ENCODE results near the gene PSG3.
"Not testable (repeated sequence)": the region's sequence is repeated elsewhere in the genome, so short reads cannot be mapped to it uniquely, and the experiment has no call there.

The PSG3 gene

GRCh38 chr19:42728341-42728740 is 11.9 kb downstream of the PSG3 start:
- not testable (repeated sequence) for H2BK5ac ChIP-seq (ENCODE audit: low read length); H2AK5ac ChIP-seq (ENCODE audit: low read length); H3K4me3 ChIP-seq (ENCODE audit: low read length); H3K79me2 ChIP-seq (ENCODE audit: control insufficient read depth, insufficient read depth, low read length); H4K8ac ChIP-seq (ENCODE audit: low read depth, low read length); H3K4me2 ChIP-seq (ENCODE audit: low read length); H3K27ac ChIP-seq (ENCODE audit: low read depth, low read length); H3K23ac ChIP-seq (ENCODE audit: low read length); H2BK15ac ChIP-seq (replicated peaks; ENCODE audit: low read depth); H3K36me3 ChIP-seq (ENCODE audit: control insufficient read depth, insufficient read depth, low read length); H3K9ac ChIP-seq (ENCODE audit: low read length); H3K18ac ChIP-seq (ENCODE audit: low read length); H4K5ac ChIP-seq (ENCODE audit: low read length); H3K4me1 ChIP-seq (ENCODE audit: control insufficient read depth, low read depth, low read length); H3K79me1 ChIP-seq (ENCODE audit: low read length); H3K56ac ChIP-seq (ENCODE audit: low read length); H3K27me3 ChIP-seq (ENCODE audit: insufficient read depth, low read length, poor library complexity); H2BK120ac ChIP-seq (ENCODE audit: low read depth, low read length); H3K4ac ChIP-seq (ENCODE audit: low read depth, low read length); DNase-seq
- WGBS (ENCODE audit: extremely low coverage, insufficient coverage, low lambda C conversion rate), result no CpG with 5 or more reads among the region's 5 CpGs

GRCh38 chr19:42714000-42714399 is 26.3 kb downstream of the PSG3 start:
- WGBS (ENCODE audit: extremely low coverage, insufficient coverage, low lambda C conversion rate), result no CpG with 5 or more reads among the region's 1 CpG
- H3K36me3 ChIP-seq (ENCODE audit: control insufficient read depth, insufficient read depth, low read length); H3K56ac ChIP-seq (ENCODE audit: low read length); H2BK5ac ChIP-seq (ENCODE audit: low read length); H3K4me1 ChIP-seq (ENCODE audit: control insufficient read depth, low read depth, low read length); H3K79me1 ChIP-seq (ENCODE audit: low read length); H3K27me3 ChIP-seq (ENCODE audit: insufficient read depth, low read length, poor library complexity); H2AK5ac ChIP-seq (ENCODE audit: low read length); H3K4ac ChIP-seq (ENCODE audit: low read depth, low read length); H3K4me2 ChIP-seq (ENCODE audit: low read length); H4K8ac ChIP-seq (ENCODE audit: low read depth, low read length); H4K5ac ChIP-seq (ENCODE audit: low read length); H3K79me2 ChIP-seq (ENCODE audit: control insufficient read depth, insufficient read depth, low read length); H3K9ac ChIP-seq (ENCODE audit: low read length); H2BK120ac ChIP-seq (ENCODE audit: low read depth, low read length); H3K4me3 ChIP-seq (ENCODE audit: low read length); H3K27ac ChIP-seq (ENCODE audit: low read depth, low read length); DNase-seq; H3K23ac ChIP-seq (ENCODE audit: low read length); H2BK15ac ChIP-seq (replicated peaks; ENCODE audit: low read depth); H3K18ac ChIP-seq (ENCODE audit: low read length): not testable (repeated sequence)

GRCh38 chr19:42712753-42713152 is 27.5 kb downstream of the PSG3 start:
- H3K27me3 ChIP-seq (ENCODE audit: insufficient read depth, low read length, poor library complexity); H2BK15ac ChIP-seq (replicated peaks; ENCODE audit: low read depth); H3K4me2 ChIP-seq (ENCODE audit: low read length); H4K5ac ChIP-seq (ENCODE audit: low read length); H3K23ac ChIP-seq (ENCODE audit: low read length); H3K56ac ChIP-seq (ENCODE audit: low read length); H3K4me1 ChIP-seq (ENCODE audit: control insufficient read depth, low read depth, low read length); DNase-seq; H3K36me3 ChIP-seq (ENCODE audit: control insufficient read depth, insufficient read depth, low read length); H3K4ac ChIP-seq (ENCODE audit: low read depth, low read length); H2BK120ac ChIP-seq (ENCODE audit: low read depth, low read length); H3K79me1 ChIP-seq (ENCODE audit: low read length); H3K9ac ChIP-seq (ENCODE audit: low read length); H3K4me3 ChIP-seq (ENCODE audit: low read length); H2BK5ac ChIP-seq (ENCODE audit: low read length); H3K18ac ChIP-seq (ENCODE audit: low read length); H4K8ac ChIP-seq (ENCODE audit: low read depth, low read length); H3K27ac ChIP-seq (ENCODE audit: low read depth, low read length); H3K79me2 ChIP-seq (ENCODE audit: control insufficient read depth, insufficient read depth, low read length); H2AK5ac ChIP-seq (ENCODE audit: low read length): not testable (repeated sequence)
- WGBS (ENCODE audit: extremely low coverage, insufficient coverage, low lambda C conversion rate), result no CpG with 5 or more reads among the region's 6 CpGs

GRCh38 chr19:42710986-42711385 is 29.3 kb downstream of the PSG3 start:
- H3K4ac ChIP-seq (ENCODE audit: low read depth, low read length); H3K18ac ChIP-seq (ENCODE audit: low read length); H3K27ac ChIP-seq (ENCODE audit: low read depth, low read length); H3K23ac ChIP-seq (ENCODE audit: low read length); H2AK5ac ChIP-seq (ENCODE audit: low read length); DNase-seq; H4K5ac ChIP-seq (ENCODE audit: low read length); H3K56ac ChIP-seq (ENCODE audit: low read length); H3K4me1 ChIP-seq (ENCODE audit: control insufficient read depth, low read depth, low read length); H3K79me2 ChIP-seq (ENCODE audit: control insufficient read depth, insufficient read depth, low read length); H4K8ac ChIP-seq (ENCODE audit: low read depth, low read length); H3K27me3 ChIP-seq (ENCODE audit: insufficient read depth, low read length, poor library complexity); H3K4me3 ChIP-seq (ENCODE audit: low read length); H2BK15ac ChIP-seq (replicated peaks; ENCODE audit: low read depth); H2BK120ac ChIP-seq (ENCODE audit: low read depth, low read length); H2BK5ac ChIP-seq (ENCODE audit: low read length); H3K79me1 ChIP-seq (ENCODE audit: low read length); H3K9ac ChIP-seq (ENCODE audit: low read length); H3K36me3 ChIP-seq (ENCODE audit: control insufficient read depth, insufficient read depth, low read length); H3K4me2 ChIP-seq (ENCODE audit: low read length): not testable (repeated sequence)
- WGBS (ENCODE audit: extremely low coverage, insufficient coverage, low lambda C conversion rate), result no CpG with 5 or more reads among the region's 1 CpG

- no peak overlapping the region for H2BK5ac ChIP-seq (ENCODE audit: low read length)
- H3K23ac ChIP-seq (ENCODE audit: low read length), result no peak overlapping the region
- H3K4ac ChIP-seq (ENCODE audit: low read depth, low read length), result no peak overlapping the region
- no peaks in the 10 kb centered on the region for H3K27me3 ChIP-seq (ENCODE audit: insufficient read depth, low read length, poor library complexity)
- no peaks in the 10 kb centered on the region for H3K79me2 ChIP-seq (ENCODE audit: control insufficient read depth, insufficient read depth, low read length)
- H3K36me3 ChIP-seq (ENCODE audit: control insufficient read depth, insufficient read depth, low read length), result no peaks in the 10 kb centered on the region
- H3K27ac ChIP-seq (ENCODE audit: low read depth, low read length), result no peak overlapping the region
- H2AK5ac ChIP-seq (ENCODE audit: low read length), result no peak overlapping the region
- H3K79me1 ChIP-seq (ENCODE audit: low read length), result no peaks in the 10 kb centered on the region
- no peak overlapping the region for H2BK120ac ChIP-seq (ENCODE audit: low read depth, low read length)
- no peak overlapping the region for H3K4me3 ChIP-seq (ENCODE audit: low read length)
- no peak for DNase-seq
- H3K18ac ChIP-seq (ENCODE audit: low read length), result no peak overlapping the region
- no peak overlapping the region for H3K56ac ChIP-seq (ENCODE audit: low read length)
- no peaks in the 10 kb centered on the region for H3K4me1 ChIP-seq (ENCODE audit: control insufficient read depth, low read depth, low read length)
- no peak overlapping the region for H3K9ac ChIP-seq (ENCODE audit: low read length)
- no peak overlapping the region for H4K5ac ChIP-seq (ENCODE audit: low read length)
- WGBS (ENCODE audit: extremely low coverage, insufficient coverage, low lambda C conversion rate), result no CpG with 5 or more reads among the region's 22 CpGs
- H2BK15ac ChIP-seq (replicated peaks; ENCODE audit: low read depth), result no peak overlapping the region
- no peak overlapping the region for H3K4me2 ChIP-seq (ENCODE audit: low read length)
- H4K8ac ChIP-seq (ENCODE audit: low read depth, low read length), result no peak overlapping the region
Measured at GRCh38 chr19:42697884-42698283, 42.4 kb downstream of the PSG3 start.

DNA sequence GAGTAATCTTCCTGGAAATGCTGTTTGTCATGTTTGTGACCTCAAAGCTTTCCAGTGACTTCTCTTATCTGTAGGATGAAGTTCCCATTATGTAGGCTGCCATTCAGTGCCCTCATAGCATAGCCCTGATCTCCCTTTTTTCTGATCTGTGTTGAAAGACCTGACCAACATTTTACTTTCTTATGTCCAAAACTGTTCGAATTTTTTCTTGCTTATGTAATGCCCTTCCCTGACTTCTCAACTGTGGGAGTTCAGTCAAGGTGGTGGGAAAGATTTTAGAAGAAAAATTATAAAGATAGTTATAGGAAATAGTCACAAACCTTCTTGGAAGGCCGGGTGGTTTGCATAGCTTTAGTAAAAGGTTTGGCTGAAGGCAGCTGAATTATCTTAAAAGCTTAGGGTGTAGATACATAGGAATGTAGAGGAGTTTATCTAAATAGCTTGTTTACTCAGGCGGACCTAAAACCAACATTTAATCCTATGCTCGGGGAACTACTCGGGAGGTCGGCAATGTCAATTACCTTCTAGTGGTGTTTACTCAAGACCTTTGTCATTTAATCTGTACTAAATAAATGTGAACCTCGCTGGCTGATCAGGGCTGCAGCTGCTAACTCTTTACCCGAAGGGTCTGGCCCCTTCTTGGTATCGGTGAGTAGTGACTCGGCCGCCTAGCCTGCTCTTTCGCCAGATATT is 44.3 kb downstream of the PSG3 start:
- no peak overlapping the region for H2AK5ac ChIP-seq (ENCODE audit: low read length)
- no peak overlapping the region for H3K4me2 ChIP-seq (ENCODE audit: low read length)
- WGBS (ENCODE audit: extremely low coverage, insufficient coverage, low lambda C conversion rate), result no CpG with 5 or more reads among the region's 12 CpGs
- no peak overlapping the region for H2BK5ac ChIP-seq (ENCODE audit: low read length)
- no peak for DNase-seq
- no peaks in the 10 kb centered on the region for H3K4me1 ChIP-seq (ENCODE audit: control insufficient read depth, low read depth, low read length)
- no peak overlapping the region for H4K5ac ChIP-seq (ENCODE audit: low read length)
- H3K4ac ChIP-seq (ENCODE audit: low read depth, low read length), result no peak overlapping the region
- H3K79me2 ChIP-seq (ENCODE audit: control insufficient read depth, insufficient read depth, low read length), result no peaks in the 10 kb centered on the region
- H3K56ac ChIP-seq (ENCODE audit: low read length), result no peak overlapping the region
- no peaks in the 10 kb centered on the region for H3K36me3 ChIP-seq (ENCODE audit: control insufficient read depth, insufficient read depth, low read length)
- no peak overlapping the region for H3K9ac ChIP-seq (ENCODE audit: low read length)
- no peak overlapping the region for H3K18ac ChIP-seq (ENCODE audit: low read length)
- no peak overlapping the region for H2BK120ac ChIP-seq (ENCODE audit: low read depth, low read length)
- no peak overlapping the region for H3K27ac ChIP-seq (ENCODE audit: low read depth, low read length)
- H2BK15ac ChIP-seq (replicated peaks; ENCODE audit: low read depth), result no peak overlapping the region
- H3K79me1 ChIP-seq (ENCODE audit: low read length), result no peaks in the 10 kb centered on the region
- no peak overlapping the region for H3K23ac ChIP-seq (ENCODE audit: low read length)
- no peak overlapping the region for H4K8ac ChIP-seq (ENCODE audit: low read depth, low read length)
- no peak overlapping the region for H3K4me3 ChIP-seq (ENCODE audit: low read length)
- H3K27me3 ChIP-seq (ENCODE audit: insufficient read depth, low read length, poor library complexity), result no peaks in the 10 kb centered on the region

Measured in mesendoderm (in vitro differentiated cells).